Measurements from ENCODE around the gene SEPTIN5.

The SEPTIN5 gene

DNA sequence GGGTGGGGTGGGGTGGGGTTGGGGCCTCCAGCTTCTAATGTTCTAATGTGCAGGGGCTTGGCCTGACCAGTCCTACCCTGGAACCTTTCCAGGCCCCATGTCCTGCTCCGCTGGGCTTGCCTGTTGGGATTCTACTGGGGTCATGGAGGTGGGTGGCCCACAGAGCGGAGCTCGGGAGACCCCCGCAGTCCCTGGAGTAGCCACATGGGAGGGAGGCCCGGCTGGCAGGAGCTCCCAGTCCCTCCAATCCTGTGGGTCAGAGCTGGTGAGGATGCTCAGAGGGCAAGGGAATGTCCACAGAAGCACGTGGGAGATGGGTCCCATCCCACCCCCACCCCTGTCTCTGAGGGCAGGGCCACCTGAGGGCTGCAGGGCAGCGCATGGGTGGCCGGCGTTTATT lies 2.9 kb downstream of the SEPTIN5 start:
- H3K27ac ChIP-seq: peak overlapping the region; percentile 78
- TF ChIP-seq, protein P1, sequence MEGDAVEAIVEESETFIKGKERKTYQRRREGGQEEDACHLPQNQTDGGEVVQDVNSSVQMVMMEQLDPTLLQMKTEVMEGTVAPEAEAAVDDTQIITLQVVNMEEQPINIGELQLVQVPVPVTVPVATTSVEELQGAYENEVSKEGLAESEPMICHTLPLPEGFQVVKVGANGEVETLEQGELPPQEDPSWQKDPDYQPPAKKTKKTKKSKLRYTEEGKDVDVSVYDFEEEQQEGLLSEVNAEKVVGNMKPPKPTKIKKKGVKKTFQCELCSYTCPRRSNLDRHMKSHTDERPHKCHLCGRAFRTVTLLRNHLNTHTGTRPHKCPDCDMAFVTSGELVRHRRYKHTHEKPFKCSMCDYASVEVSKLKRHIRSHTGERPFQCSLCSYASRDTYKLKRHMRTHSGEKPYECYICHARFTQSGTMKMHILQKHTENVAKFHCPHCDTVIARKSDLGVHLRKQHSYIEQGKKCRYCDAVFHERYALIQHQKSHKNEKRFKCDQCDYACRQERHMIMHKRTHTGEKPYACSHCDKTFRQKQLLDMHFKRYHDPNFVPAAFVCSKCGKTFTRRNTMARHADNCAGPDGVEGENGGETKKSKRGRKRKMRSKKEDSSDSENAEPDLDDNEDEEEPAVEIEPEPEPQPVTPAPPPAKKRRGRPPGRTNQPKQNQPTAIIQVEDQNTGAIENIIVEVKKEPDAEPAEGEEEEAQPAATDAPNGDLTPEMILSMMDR (conservative IDR thresholded peaks at IDR 0.05): no peak

DNA sequence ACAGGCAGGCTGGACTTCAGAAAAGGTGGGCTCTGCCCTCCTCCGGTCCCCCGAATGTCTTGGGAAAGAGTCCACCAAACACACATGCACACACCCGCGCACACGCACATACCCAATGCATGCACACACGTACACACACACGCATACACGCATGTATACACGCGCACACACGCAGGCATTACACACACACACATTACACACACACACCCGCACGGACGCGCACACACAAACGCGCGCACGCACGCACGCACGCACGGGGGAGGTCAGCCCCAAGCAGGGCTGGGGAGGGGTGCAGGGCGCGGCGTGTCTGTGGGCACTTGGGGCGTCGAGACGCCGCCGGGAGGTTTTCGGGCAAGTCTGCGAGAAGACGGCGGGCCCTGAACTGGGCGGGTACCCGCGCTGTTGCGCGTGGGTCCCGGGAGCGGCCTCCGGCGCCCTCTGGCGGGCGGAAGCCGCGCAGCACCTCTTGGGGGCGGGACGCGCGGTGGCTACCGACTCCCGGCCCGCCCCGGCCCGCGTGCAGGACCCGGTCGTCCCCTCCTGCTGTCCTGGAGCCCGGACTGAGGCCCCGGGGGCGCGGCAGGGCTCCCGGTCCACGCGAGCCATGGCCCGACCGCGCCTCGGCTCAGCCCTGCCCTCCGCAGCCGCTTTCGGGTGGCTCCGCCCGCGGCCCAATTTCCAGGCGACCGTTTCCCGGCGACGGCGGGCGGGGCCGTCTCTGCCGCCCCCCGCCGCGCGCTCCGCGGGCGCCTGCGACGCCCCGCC lies 3.6 kb downstream of the SEPTIN5 start:
- TF ChIP-seq, protein P1 (conservative IDR thresholded peaks at IDR 0.05): peak; percentile 98
- peak overlapping the region; percentile 78 for H3K27ac ChIP-seq

DNA sequence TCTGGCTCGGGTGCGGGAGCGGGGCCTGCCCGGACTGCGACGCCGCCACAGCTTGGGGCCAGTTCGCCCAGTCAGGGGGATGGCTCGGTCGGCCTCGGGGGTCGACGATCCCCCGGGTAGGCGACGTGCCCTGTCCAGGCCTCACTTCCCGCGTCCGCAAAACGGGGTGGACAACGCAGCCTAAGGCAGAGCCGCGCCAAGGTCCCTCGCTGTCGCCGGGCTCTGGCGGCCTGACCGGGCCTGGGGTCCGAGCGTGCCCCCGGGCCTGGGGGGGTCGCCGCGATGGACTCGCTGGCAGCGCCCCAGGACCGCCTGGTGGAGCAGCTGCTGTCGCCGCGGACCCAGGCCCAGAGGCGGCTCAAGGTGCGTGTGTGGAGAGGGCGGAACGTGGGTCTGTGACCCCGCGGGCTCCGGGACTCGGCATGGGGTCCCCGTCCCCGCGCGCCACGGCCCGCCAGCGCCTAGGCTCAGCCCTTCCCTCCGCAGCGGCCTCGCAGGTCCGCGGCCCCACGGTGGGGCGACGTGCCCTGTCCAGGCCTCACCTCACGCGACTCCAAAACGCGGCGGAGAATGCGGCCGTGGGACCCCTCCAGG lies 4.2 kb downstream of the SEPTIN5 start:
- H3K27ac ChIP-seq: peak overlapping the region; percentile 78
- TF ChIP-seq, protein P1 (conservative IDR thresholded peaks at IDR 0.05): no peak

DNA sequence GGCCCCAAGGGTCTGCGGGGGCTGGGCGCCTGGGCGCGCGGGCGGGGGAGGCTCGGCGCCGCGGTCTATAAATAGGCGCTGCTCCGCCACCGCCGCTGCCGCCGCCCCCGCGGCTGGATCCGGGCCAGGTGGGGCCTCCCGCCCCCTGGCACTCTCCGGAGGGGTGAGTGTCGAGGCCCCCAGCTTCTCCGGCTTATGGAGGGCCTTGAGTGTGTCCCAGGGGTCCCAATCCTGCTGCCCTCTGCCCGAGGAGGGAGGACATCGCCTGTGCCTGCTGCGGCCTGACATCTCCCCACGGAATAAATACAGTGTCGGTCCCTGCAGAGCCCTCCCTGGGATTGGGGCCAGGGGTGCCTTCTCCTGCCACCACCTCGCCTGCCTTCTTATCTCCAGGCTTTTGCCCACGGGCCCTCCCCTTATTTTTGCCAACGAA lies 4.8 kb downstream of the SEPTIN5 start:
- H3K27ac ChIP-seq: peak overlapping the region; percentile 78; the same call in 1 of the 2 replicates
- TF ChIP-seq, protein P1 (conservative IDR thresholded peaks at IDR 0.05): no peak

DNA sequence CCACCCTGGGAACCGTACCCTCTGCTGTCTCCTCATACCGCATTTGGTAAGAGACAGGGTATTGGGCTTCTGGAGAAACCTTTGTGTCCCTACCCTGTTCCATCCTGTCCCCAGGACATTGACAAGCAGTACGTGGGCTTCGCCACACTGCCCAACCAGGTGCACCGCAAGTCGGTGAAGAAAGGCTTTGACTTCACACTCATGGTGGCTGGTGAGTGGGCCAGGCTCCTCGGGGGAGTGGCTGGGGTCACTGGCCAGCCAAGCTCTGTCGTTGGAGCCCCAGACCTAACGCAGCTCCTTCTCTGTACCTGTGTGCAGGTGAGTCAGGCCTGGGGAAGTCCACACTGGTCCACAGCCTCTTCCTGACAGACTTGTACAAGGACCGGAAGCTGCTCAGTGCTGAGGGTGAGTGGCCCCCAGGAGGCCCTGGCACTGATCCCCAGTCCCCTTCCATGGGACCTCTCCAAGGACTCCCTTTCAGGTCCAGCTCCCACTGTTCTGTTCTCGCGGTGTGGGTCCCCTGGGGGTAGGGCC lies 5.3 kb downstream of the SEPTIN5 start:
- TF ChIP-seq, protein P1 (conservative IDR thresholded peaks at IDR 0.05): no peak

DNA sequence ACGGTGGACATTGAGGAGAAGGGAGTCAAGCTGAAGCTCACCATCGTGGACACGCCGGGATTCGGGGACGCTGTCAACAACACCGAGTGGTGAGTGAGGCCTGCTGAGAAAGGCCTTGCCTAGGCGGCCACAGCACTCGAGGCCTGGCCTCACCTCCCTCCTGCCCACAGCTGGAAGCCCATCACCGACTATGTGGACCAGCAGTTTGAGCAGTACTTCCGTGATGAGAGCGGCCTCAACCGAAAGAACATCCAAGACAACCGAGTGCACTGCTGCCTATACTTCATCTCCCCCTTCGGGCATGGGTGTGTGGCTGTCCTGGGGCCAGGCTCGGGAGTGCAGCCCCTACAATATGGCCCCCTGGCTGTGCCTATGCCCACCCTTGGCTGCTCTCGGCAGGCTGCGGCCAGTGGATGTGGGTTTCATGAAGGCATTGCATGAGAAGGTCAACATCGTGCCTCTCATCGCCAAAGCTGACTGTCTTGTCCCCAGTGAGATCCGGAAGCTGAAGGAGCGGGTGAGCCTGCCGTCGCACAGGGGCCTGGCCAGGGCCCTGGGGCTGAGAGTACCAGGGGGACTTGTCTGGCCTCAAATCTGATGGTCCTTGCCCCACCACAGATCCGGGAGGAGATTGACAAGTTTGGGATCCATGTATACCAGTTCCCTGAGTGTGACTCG lies 6.0 kb downstream of the SEPTIN5 start:
- TF ChIP-seq, protein P1 (conservative IDR thresholded peaks at IDR 0.05): no peak
- H3K27ac ChIP-seq: no peak overlapping the region

More for the DNA sequence above, 5.3 kb downstream of the SEPTIN5 start:
- no peak overlapping the region for H3K27ac ChIP-seq

DNA sequence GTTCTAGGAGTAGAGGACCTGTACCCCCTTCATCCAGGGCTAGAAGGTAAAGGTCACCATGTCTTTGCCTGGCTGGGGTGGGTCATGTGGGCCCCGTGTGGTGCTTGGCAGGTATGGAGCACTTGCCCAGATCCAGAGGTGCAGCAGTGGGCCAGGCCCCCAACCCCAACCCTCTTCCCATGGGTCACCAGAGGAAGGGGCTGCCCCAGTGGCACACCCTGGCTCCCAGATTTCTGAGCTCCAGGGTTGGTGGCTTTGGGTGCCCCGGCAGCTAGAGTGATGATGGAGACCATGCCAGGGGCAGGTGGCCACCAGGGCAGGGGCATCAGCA lies 6.7 kb downstream of the SEPTIN5 start:
- TF ChIP-seq, protein P1 (conservative IDR thresholded peaks at IDR 0.05): no peak

More for the DNA sequence above, 6.7 kb downstream of the SEPTIN5 start:
- no peak overlapping the region for H3K27ac ChIP-seq
